GM13977 (cell line): ENCODE data around the gene CDO1.

Experiments used
- DNase-seq: peaks from one replicate; pipeline ENCODE4 v3.0.0; 2012; ENCODE audit warnings: low spot score
- CTCF ChIP-seq: IDR thresholded peaks from 2 replicates; pipeline ENCODE4 v1.5.1; 2012; ENCODE audit warnings: mild to moderate bottlenecking, control low read depth; ENCODE audit not compliant: insufficient read depth; ENCODE audit errors: extremely low read depth, missing control alignments
- in situ Hi-C: fragments of 300-500 bp; cut with MboI; formaldehyde crosslinking; loops from one replicate; pipeline ENCODE4 v1.12.0; 2022; ENCODE audit warnings: low sequenced_read_pairs, low pct_unique_long_range_greater_than_20kb, mixed read lengths, inconsistent platforms; ENCODE audit not compliant: unreplicated experiment

CDO1 gene

DNA sequence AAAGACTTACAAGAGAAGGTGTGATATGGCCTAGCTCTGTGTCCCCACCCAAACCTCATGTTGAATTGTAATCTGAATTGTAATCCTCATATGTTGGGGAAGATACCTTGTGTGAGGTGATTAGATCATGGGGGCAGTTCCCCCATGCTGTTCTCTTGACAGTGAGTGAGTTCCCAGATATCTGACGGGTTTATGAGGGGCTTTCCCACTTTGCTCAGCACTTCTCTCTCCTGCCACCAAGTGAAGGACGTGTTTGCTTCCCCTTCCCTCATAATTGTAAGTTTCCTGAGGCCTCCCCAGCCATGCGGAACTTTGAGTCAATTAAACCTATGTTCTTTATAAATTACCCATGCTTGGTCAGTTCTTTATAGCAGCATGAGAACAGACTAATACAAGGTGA lies 49.0 kb downstream of the CDO1 start:
- in situ Hi-C loops, result no loop called here
- no peak for DNase-seq
- no peak for TF ChIP-seq CTCF

DNA sequence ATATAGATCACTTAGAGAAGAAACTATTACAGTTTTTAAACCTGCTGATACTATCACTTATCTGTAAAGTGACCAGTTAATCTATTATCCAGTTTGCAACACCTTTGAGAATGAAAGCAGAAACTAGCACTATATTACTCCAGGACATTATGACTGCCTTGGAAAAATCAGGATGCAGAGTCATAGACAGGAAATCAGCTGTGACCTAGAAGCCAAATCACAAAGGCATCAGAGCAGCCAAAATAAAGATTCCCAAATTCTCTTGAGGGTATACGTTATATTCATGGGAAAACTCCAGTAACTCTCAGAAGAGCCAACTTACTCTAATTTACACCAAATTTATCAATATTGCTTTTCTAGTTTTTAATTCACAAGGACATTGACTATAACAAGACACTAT lies 49.9 kb downstream of the CDO1 start:
- in situ Hi-C loops, result no loop called here
- DNase-seq, result no peak
- TF ChIP-seq CTCF, result no peak

- no peak for DNase-seq
- in situ Hi-C loops, result no loop called here
- no peak for TF ChIP-seq CTCF
Measured at GRCh38 chr5:115758356-115758755, 58.1 kb downstream of the CDO1 start.

DNA sequence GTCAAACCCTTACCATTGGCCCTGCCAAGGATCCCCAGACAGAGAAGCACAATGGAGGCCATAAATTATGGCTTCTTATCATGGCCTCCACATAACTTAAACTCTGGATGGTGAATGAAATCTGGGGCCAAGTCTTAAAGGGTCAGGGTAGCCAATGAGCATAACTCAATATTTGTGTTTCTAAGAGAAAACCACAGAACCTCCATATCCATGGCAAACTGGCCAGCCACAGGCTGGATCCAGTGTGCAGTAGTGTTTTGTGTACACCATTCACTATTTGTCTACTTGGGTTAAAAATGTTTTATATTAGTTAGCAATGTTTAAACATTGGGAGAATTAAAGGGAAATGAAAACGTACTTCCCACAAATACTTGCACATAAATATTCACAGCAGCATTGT lies 60.8 kb downstream of the CDO1 start:
- no peak for DNase-seq
- in situ Hi-C loops, result no loop called here
- no peak for TF ChIP-seq CTCF
